C4-2B (cell line): ENCODE data around the gene SAXO2.
"Not testable (repeated sequence)": the region's sequence is repeated elsewhere in the genome, so short reads cannot be mapped to it uniquely, and the experiment has no call there.

Experiments
- H3K27ac ChIP-seq: fragments of 450-650 bp; 2 replicates; pipeline ENCODE4 v1.5.1; 2017
- CTCF ChIP-seq: fragments of 450-650 bp; conservative IDR thresholded peaks from 2 replicates; pipeline ENCODE4 v1.5.1; 2017; ENCODE audit warnings: mild to moderate bottlenecking
- ZFX ChIP-seq: fragments of 450-650 bp; IDR thresholded peaks from 2 replicates; pipeline ENCODE4 v1.6.1; 2017

SAXO2 gene

GRCh38 chr15:82262422-82263026 lies at the start of gene SAXO2, which contains the start of gene EFL1:
SAXO2 (plus strand) TSS chr15:82262818; CDS start chr15:82262880, 62 bp downstream.
EFL1 (minus strand) TSS chr15:82262734; CDS start chr15:82261778, 956 bp downstream.
- TF ChIP-seq ZFX: no peak
- TF ChIP-seq CTCF: no peak
- H3K27ac ChIP-seq: peak within 1 kb of the TSS; percentile 51

- H3K27ac ChIP-seq: not testable (repeated sequence)
Measured at GRCh38 chr15:82216092-82216491, 46.5 kb upstream of the SAXO2 start.

GRCh38 chr15:82221535-82221934 lies 41.1 kb upstream of the SAXO2 start:
- not testable (repeated sequence) for H3K27ac ChIP-seq
- peak; percentile 47 for TF ChIP-seq CTCF

- no peak overlapping the region for H3K27ac ChIP-seq
- TF ChIP-seq ZFX: no peak
- TF ChIP-seq CTCF: no peak
Measured at GRCh38 chr15:82228750-82229149, 33.9 kb upstream of the SAXO2 start.

- H3K27ac ChIP-seq: no peak overlapping the region
Measured at GRCh38 chr15:82231233-82231632, 31.4 kb upstream of the SAXO2 start.

GRCh38 chr15:82231842-82232241 lies 30.8 kb upstream of the SAXO2 start:
- no peak overlapping the region for H3K27ac ChIP-seq
- TF ChIP-seq CTCF (no peak), ZFX (no peak)

More at GRCh38 chr15:82231233-82231632, 31.4 kb upstream of the SAXO2 start:
- no peak for TF ChIP-seq ZFX
- no peak for TF ChIP-seq CTCF

GRCh38 chr15:82237944-82238534 lies 24.6 kb upstream of the SAXO2 start:
- not testable (repeated sequence) for H3K27ac ChIP-seq

- no peak for TF ChIP-seq CTCF
- TF ChIP-seq ZFX: no peak
- no peak overlapping the region for H3K27ac ChIP-seq
Measured at GRCh38 chr15:82239685-82240391, 22.8 kb upstream of the SAXO2 start.

- not testable (repeated sequence) for H3K27ac ChIP-seq
Measured at GRCh38 chr15:82241836-82242499, 20.6 kb upstream of the SAXO2 start.

- H3K27ac ChIP-seq: not testable (repeated sequence)
Measured at GRCh38 chr15:82243644-82244043, 19.0 kb upstream of the SAXO2 start.

GRCh38 chr15:82245956-82246355 lies 16.7 kb upstream of the SAXO2 start:
- not testable (repeated sequence) for H3K27ac ChIP-seq

- H3K27ac ChIP-seq: not testable (repeated sequence)
Measured at GRCh38 chr15:82248261-82248660, 14.4 kb upstream of the SAXO2 start.
